ENCODE results near the gene ZNF30.
"Not testable (repeated sequence)": the region's sequence is repeated elsewhere in the genome, so short reads cannot be mapped to it uniquely, and the experiment has no call there.

ZNF30 gene

DNA sequence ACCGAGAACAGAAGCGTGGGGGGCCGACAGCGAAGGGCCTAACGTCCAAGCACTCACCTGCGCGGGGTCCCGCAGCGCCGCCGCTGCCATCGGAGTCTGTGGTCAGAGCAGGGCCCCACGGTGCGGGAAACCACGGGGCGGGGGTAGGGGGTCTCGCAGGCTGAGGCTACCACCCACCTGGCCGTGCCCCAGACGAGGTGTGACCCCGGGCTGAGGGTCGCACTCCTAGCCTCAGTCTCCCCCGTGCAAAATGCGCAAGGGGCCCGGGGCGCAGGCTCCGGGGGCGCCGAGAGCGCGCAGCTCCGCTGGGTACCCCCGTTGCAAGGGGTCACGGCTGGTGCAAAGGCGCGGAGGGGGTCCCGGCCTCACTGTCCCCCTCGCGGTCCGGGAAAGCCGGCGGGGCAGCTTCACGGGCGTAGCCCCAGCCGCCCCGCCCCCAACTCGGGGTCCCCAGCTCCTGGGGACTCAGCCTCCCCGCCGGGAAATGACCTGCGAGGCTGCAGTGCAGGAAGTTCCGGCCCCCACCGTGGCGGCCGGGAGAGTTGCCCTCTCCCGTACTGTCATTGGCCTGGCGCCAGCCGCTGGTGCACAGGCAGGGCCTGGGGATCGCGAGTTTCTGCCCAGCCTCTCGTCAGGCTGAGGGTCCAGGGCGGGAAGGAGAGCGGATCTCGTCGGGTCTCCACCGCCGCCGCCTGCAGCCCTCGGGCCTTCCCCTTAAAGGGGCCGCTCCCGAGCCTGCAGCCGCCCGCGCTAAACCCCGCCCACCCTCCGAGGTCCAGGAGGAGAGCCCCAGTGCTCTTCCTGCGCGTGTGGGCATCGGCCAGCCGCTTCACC lies 37.1 kb downstream of the ZNF30 start, which contains the start of gene ZNF792:
Gene ZNF792 (minus strand): TSS at position 657 of the 834 bp plus-strand sequence. CDS start 567 bp downstream, at position 90.
- peak; percentile 87 for DNase-seq (ENCODE audit: low spot score)
- TF ChIP-seq, protein P1, sequence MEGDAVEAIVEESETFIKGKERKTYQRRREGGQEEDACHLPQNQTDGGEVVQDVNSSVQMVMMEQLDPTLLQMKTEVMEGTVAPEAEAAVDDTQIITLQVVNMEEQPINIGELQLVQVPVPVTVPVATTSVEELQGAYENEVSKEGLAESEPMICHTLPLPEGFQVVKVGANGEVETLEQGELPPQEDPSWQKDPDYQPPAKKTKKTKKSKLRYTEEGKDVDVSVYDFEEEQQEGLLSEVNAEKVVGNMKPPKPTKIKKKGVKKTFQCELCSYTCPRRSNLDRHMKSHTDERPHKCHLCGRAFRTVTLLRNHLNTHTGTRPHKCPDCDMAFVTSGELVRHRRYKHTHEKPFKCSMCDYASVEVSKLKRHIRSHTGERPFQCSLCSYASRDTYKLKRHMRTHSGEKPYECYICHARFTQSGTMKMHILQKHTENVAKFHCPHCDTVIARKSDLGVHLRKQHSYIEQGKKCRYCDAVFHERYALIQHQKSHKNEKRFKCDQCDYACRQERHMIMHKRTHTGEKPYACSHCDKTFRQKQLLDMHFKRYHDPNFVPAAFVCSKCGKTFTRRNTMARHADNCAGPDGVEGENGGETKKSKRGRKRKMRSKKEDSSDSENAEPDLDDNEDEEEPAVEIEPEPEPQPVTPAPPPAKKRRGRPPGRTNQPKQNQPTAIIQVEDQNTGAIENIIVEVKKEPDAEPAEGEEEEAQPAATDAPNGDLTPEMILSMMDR (IDR thresholded peaks at IDR 0.05; ENCODE audit: borderline replicate concordance, control extremely low read depth, extremely low read depth, insufficient read depth, missing control alignments) = no peak
- in situ Hi-C loops (cut with MboI; ENCODE audit: low sequenced_read_pairs, unreplicated experiment) = no loop called here

DNA sequence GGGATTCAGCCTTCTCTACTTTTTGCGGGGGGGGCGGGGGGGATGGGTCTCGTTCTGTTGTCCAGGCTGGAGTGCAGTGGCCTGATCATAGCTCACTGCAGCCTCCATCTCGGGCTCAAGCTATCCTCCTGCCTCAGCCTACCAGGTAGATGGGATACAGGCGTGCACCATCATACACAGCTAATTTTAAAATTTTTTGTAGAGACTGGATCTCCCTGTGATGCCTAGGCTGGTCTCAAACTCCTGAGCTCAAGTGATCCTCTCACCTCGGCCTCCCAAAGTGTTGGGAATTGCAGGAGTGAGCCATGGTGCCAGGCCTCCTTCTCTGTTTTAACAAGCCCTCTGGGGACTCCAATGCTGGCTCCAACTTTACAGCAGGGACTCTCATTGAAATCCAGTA lies 37.9 kb downstream of the ZNF30 start:
- in situ Hi-C loops (cut with MboI; ENCODE audit: low sequenced_read_pairs, unreplicated experiment) = no loop called here

DNA sequence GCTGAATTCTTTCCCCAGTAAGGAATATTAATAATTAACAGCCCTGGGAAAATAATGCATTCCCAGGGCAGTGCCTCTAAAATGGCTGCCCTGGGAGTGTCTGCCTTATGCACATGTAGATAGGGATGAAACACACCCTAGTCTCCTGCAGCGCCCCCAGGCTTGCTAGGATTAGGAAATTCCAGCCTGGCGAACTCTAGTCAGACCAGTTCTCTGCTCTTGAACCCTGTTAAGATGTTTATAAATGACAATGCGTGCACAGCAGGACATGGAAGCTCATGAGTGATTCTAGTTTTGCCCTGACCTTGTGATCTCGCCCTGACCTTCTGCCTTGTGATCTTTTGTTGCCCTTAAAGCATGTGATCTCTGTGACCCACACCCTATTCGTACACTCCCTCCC lies 38.8 kb downstream of the ZNF30 start:
- DNase-seq (ENCODE audit: low spot score); in situ Hi-C loops (cut with MboI; ENCODE audit: low sequenced_read_pairs, unreplicated experiment): not testable (repeated sequence)

More for the DNA sequence above, 37.9 kb downstream of the ZNF30 start:
- DNase-seq (ENCODE audit: low spot score) = no peak
- TF ChIP-seq, protein P1 (IDR thresholded peaks at IDR 0.05; ENCODE audit: borderline replicate concordance, control extremely low read depth, extremely low read depth, insufficient read depth, missing control alignments) = no peak

DNA sequence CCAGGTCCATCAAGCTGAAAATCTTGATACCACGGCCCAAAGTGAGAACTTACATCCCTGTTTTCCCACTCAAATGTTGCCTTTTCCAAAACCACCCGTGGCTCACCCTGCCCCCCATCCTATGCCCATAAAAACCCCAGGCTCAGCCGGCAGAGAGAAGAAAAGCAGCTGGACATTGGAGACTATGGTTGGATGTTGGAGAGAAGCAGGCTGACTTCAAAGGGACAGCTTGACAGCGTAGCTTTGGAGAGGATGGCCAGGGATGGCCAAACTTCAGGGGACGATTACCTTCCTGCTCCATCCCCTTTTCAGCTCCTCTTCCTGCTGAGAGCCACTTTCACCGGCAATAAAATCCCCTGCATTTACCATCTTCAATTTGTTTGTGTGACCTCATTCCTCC lies 40.8 kb downstream of the ZNF30 start:
- in situ Hi-C loops (cut with MboI; ENCODE audit: low sequenced_read_pairs, unreplicated experiment) = no loop called here
- TF ChIP-seq, protein P1 (IDR thresholded peaks at IDR 0.05; ENCODE audit: borderline replicate concordance, control extremely low read depth, extremely low read depth, insufficient read depth, missing control alignments) = no peak
- DNase-seq (ENCODE audit: low spot score) = no peak

DNA sequence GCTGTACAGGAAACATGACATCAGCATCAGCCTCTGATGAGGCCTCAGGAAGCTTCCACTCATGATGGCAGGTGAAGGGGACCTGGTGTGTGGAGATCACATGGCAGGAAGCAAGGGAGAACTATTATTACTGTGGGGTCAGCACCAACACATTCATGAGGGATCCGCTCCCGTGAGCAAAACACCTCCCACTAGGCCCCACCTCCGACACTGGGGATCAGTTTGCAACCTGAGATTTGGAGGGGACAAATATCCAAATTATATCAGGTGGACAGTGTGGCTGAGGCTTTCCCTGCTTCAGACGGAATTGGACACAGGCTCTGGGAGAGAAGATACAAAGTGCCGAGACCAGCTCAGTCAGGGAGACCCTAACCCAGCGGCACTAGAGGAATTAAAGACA lies 43.0 kb downstream of the ZNF30 start:
- TF ChIP-seq, protein P1 (IDR thresholded peaks at IDR 0.05; ENCODE audit: borderline replicate concordance, control extremely low read depth, extremely low read depth, insufficient read depth, missing control alignments) = no peak
- in situ Hi-C loops (cut with MboI; ENCODE audit: low sequenced_read_pairs, unreplicated experiment) = no loop called here
- no peak for DNase-seq (ENCODE audit: low spot score)

DNA sequence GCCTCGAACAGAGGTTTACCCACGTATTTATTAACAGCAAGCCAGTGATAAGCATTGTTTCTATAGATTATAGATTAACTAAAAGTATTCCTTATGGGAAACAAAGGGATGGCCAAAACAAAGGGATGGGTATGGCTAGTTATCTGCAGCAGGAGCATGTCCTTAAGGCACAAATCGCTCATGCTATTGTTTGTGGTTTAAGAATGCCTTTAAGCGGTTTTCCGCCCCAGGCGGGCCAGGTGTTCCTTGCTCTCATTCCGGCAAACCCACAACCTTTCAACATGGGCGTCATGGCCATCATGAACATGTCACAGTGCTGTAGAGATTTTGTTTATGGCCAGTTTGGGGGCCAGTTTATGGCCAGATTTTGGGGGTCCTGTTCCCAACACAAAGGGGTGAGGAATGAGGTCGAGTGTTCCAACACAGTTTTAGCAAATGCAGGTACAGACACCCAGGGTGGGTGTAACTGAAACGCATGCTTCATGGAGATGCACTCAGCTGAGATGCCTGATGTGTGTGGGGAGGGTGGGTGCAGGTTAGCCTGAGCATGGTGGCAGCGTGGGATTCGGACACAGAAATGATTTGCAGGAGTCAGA lies 43.6 kb downstream of the ZNF30 start:
- in situ Hi-C loops (cut with MboI; ENCODE audit: low sequenced_read_pairs, unreplicated experiment); DNase-seq (ENCODE audit: low spot score): not testable (repeated sequence)

DNA sequence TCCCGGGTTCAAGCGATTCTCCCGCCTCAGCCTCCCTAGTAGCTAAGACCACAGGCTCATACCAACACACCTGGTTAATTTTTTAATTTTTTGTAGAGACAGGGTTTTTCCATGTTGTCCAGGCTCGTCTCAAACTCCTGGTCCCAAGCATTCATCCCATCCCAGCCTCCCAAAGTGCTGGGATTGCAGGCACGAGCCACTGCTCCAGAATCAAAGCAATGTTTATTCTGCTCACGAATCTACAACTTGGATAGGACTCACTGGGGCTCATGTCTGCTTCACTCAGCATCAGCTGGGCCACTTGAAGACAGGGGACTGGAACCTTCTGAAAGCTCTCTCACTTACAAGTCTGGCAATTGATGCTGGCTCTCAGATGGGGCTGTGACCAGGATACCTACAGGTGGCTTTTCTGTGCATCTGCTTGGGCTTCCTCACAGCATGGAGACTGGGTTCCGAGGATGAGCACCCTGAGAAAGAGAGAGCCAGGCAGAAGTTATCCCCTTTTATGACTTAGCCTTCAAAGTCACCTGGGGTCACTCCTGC lies 45.5 kb downstream of the ZNF30 start:
- in situ Hi-C loops (cut with MboI; ENCODE audit: low sequenced_read_pairs, unreplicated experiment) = no loop called here
- DNase-seq (ENCODE audit: low spot score) = no peak
- TF ChIP-seq, protein P1 (IDR thresholded peaks at IDR 0.05; ENCODE audit: borderline replicate concordance, control extremely low read depth, extremely low read depth, insufficient read depth, missing control alignments) = no peak

Data from GM13976 (cell line).